ENCODE results near the gene ESD. TPM values are rescaled to one million over a fixed set of nuclear protein-coding genes. Genes with fewer than 3 reads are reported as not detected.

ESD gene, protein sequence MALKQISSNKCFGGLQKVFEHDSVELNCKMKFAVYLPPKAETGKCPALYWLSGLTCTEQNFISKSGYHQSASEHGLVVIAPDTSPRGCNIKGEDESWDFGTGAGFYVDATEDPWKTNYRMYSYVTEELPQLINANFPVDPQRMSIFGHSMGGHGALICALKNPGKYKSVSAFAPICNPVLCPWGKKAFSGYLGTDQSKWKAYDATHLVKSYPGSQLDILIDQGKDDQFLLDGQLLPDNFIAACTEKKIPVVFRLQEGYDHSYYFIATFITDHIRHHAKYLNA
- 53.8 TPM for polyA plus RNA-seq (2012; ENCODE audit: insufficient read length, low read depth)

DNA sequence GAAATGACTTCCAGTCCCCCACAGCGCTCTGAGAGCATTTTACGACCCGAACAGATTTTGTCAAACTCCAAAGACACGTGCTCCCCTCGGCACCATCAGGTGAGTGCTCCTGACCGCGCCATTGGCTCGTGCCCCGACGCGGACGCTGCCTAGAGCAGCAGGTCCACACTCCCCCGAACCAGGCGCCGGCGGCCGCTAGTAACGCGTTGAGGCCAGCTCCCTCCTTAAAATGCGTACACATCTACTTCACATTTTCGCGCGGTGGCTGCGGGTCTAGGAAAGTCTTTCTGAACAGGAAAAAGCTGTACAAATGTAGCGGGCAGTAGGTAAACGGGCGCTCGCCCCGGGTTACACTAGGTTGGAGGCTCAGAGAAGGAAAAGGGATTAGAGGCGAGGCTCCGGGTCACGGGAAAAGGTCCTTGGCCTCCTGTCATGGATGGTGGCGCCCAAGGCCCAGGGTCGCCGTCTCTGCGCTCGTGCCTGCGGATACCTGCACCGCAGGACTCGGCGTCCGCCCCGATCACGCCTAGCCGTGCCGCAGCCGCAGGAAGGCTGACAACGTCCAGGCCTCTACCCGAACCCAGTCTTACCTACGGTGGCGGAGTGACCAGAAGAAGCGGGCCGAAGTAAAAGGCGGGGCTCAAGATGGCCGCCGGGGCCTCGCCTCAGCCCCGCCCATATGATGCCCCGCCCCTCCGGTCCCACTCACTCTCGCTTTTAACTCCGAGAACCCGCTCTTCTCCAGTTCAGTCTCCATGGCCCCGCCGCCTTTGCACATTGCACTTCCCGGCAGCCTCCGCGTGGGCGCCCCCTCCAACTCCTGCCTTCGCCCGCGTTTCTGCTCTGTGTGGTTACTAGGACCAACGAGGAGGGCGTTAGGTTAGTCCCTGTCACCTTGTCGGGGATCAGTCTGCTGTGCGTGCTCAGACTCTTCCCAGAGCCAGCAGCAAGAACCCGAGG lies at the start of gene ESD:
TSS of gene ESD (minus strand) at position 647 of the 960 bp plus-strand sequence. CDS start 5,748 bp downstream, outside the sequence.
- TF ChIP-seq SIN3A (IDR thresholded peaks at IDR 0.05; ENCODE audit: borderline replicate concordance, insufficient read depth, low read length), result no peak
- peak; percentile 79 for TF ChIP-seq POLR2AphosphoS5 (IDR thresholded peaks at IDR 0.05; ENCODE audit: low read depth, low read length)

DNA sequence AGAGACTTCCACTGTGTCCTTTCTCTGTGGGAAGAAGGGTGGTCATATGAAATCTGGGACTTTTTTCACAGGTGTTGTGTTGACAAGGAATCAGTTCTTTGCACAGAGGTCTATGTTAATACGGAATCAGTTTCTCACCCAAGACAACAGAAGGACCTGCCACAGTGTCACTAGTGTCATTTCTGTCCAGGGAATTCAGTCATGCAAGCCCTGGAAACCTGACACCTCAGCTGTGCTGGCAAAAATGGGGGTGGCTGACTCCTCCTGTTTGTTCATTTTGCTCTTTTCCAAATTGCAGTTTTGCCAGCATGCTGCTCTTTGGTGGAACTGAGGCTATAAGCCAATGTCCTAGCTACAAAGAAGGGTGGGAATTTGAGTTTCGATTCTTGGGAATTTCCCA lies 49.8 kb upstream of the ESD start:
- TF ChIP-seq FOXP2 (optimal IDR thresholded peaks at IDR 0.05; ENCODE audit: borderline replicate concordance, extremely low read depth, extremely low read length, insufficient read depth), result no peak

DNA sequence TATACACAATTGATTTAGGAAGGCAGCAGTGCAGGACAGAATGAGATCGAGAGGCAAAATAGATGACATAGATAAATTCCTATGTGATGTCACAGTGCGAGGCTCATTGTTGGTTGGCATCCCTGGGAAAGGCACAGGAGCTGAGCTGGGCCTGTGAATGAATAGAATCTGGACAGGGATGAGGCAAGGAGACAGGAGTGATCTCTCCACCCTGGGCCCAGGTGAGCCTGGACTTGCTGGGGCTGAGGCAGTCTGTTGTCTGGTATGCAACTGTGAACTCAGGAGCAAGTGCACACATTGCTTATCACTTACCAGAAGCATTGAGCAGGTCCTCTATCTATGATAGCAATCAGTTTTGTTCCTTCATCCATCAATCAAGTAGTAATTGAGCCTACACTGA lies 48.2 kb upstream of the ESD start:
- TF ChIP-seq SIN3A (IDR thresholded peaks at IDR 0.05; ENCODE audit: borderline replicate concordance, insufficient read depth, low read length), result no peak
- no peak for TF ChIP-seq TAF1 (IDR thresholded peaks at IDR 0.05; ENCODE audit: borderline replicate concordance, insufficient read depth, low read length)
- TF ChIP-seq POLR2AphosphoS5 (IDR thresholded peaks at IDR 0.05; ENCODE audit: low read depth, low read length), result no peak
- TF ChIP-seq FOXP2 (optimal IDR thresholded peaks at IDR 0.05; ENCODE audit: borderline replicate concordance, extremely low read depth, extremely low read length, insufficient read depth), result no peak
- TF ChIP-seq, protein P1, sequence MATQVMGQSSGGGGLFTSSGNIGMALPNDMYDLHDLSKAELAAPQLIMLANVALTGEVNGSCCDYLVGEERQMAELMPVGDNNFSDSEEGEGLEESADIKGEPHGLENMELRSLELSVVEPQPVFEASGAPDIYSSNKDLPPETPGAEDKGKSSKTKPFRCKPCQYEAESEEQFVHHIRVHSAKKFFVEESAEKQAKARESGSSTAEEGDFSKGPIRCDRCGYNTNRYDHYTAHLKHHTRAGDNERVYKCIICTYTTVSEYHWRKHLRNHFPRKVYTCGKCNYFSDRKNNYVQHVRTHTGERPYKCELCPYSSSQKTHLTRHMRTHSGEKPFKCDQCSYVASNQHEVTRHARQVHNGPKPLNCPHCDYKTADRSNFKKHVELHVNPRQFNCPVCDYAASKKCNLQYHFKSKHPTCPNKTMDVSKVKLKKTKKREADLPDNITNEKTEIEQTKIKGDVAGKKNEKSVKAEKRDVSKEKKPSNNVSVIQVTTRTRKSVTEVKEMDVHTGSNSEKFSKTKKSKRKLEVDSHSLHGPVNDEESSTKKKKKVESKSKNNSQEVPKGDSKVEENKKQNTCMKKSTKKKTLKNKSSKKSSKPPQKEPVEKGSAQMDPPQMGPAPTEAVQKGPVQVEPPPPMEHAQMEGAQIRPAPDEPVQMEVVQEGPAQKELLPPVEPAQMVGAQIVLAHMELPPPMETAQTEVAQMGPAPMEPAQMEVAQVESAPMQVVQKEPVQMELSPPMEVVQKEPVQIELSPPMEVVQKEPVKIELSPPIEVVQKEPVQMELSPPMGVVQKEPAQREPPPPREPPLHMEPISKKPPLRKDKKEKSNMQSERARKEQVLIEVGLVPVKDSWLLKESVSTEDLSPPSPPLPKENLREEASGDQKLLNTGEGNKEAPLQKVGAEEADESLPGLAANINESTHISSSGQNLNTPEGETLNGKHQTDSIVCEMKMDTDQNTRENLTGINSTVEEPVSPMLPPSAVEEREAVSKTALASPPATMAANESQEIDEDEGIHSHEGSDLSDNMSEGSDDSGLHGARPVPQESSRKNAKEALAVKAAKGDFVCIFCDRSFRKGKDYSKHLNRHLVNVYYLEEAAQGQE (IDR thresholded peaks at IDR 0.05; ENCODE audit: insufficient read depth in 1 of 2, low read depth in 2 of 2, low read length in 2 of 2), result no peak

DNA sequence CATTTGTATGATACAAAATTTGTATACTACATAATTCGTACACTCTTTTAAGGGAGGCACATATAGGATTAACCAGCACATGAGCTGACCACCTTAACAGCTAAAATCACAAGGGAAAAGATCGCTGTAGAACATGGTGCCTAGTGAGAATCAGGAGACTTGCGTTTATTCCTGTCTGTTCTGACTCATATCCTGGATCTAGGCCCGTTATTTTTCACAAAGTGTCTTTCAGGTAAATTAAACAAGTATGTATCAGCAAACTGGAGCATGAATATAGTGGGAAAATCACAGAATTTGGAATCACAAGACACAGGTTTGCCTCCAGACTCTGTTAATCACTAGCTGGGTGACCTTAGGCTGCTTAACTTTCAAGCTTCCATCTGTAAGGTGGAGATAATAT lies 47.5 kb upstream of the ESD start:
- TF ChIP-seq TAF1 (IDR thresholded peaks at IDR 0.05; ENCODE audit: borderline replicate concordance, insufficient read depth, low read length) (no peak), SIN3A (IDR thresholded peaks at IDR 0.05; ENCODE audit: borderline replicate concordance, insufficient read depth, low read length) (no peak), FOXP2 (optimal IDR thresholded peaks at IDR 0.05; ENCODE audit: borderline replicate concordance, extremely low read depth, extremely low read length, insufficient read depth) (no peak), POLR2AphosphoS5 (IDR thresholded peaks at IDR 0.05; ENCODE audit: low read depth, low read length) (no peak)
- TF ChIP-seq, protein P1 (IDR thresholded peaks at IDR 0.05; ENCODE audit: insufficient read depth in 1 of 2, low read depth in 2 of 2, low read length in 2 of 2), result no peak

DNA sequence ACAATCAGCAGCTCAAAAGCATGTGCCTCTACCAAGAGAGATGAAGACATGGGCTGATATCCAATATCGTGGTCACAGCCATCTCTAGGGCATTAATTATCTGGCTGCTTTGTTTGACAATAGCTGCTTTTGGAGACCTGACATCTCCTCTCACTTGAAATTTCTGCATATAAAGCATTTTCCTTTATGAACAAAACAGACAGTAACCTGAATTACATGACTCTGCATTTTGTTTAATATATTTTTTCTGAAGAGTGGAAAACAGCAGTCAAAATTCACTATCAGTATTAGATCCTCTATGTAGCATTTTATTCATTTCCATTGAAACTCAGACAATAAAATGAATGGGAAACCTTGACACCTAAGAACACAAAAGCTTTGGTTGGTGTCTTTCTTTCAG lies 42.4 kb upstream of the ESD start:
- TF ChIP-seq SIN3A (IDR thresholded peaks at IDR 0.05; ENCODE audit: borderline replicate concordance, insufficient read depth, low read length), result no peak
- TF ChIP-seq, protein P1 (IDR thresholded peaks at IDR 0.05; ENCODE audit: insufficient read depth in 1 of 2, low read depth in 2 of 2, low read length in 2 of 2), result no peak
- no peak for TF ChIP-seq POLR2AphosphoS5 (IDR thresholded peaks at IDR 0.05; ENCODE audit: low read depth, low read length)
- no peak for TF ChIP-seq FOXP2 (optimal IDR thresholded peaks at IDR 0.05; ENCODE audit: borderline replicate concordance, extremely low read depth, extremely low read length, insufficient read depth)
- no peak for TF ChIP-seq TAF1 (IDR thresholded peaks at IDR 0.05; ENCODE audit: borderline replicate concordance, insufficient read depth, low read length)

DNA sequence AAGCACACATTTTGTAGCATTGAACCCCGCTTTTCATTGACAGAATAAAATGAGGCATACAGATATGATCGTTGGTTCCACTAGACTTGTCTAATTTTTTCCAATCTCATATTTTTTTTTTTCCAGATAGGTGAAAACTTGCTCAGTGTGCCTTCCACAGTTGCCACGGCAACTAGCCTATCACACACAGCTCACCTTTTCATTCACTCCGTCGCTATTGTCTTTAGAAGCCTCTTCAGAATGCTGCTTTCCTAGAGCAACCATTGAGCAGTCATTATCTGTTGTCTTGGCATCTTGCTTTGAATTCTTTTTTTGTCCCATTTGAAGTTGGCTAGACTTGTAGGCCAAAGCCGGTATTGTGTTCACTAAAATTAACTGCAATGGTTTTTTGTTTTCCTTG lies 37.7 kb upstream of the ESD start:
- TF ChIP-seq FOXP2 (optimal IDR thresholded peaks at IDR 0.05; ENCODE audit: borderline replicate concordance, extremely low read depth, extremely low read length, insufficient read depth), result no peak
- TF ChIP-seq, protein P1 (IDR thresholded peaks at IDR 0.05; ENCODE audit: insufficient read depth in 1 of 2, low read depth in 2 of 2, low read length in 2 of 2), result no peak
- TF ChIP-seq SIN3A (IDR thresholded peaks at IDR 0.05; ENCODE audit: borderline replicate concordance, insufficient read depth, low read length), result no peak
- no peak for TF ChIP-seq TAF1 (IDR thresholded peaks at IDR 0.05; ENCODE audit: borderline replicate concordance, insufficient read depth, low read length)
- TF ChIP-seq POLR2AphosphoS5 (IDR thresholded peaks at IDR 0.05; ENCODE audit: low read depth, low read length), result no peak

Measured in PFSK-1 (cell line).